ENCODE data around the gene LRRC55.

DNA sequence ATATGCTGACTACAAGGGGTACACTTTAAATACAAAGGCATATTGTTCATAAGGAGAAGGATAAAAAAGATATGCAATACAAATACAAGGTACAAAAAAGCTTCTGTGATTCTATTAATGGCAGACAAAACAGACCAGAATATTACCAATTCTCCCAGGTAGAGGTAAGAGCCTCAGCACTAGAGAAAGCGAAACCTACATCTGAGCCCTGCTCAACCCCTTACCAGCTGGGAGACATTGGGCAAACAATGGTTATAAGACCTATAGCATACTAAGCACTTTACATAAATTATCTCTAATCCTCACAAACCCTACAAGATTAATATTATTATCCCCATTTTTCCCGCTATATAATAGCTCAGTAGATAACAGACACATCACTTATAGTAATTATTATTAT is 41.2 kb upstream of the LRRC55 start:
- TF ChIP-seq CTCF (IDR thresholded peaks at IDR 0.05): no peak
- no peak for TF ChIP-seq POLR2A (IDR thresholded peaks at IDR 0.05)

Data from esophagus squamous epithelium (tissue), 4 donors.